HG03097 (cell line): ENCODE results near the gene ADAT2.
"Not testable (repeated sequence)": the region's sequence is repeated elsewhere in the genome, so short reads cannot be mapped to it uniquely, and the experiment has no call there.

ENCODE experiments used
- ATAC-seq: cut with Tn5 transposase; IDR thresholded peaks from one replicate; pipeline ENCODE4 v1.9.1; 2021; ENCODE audit not compliant: unreplicated experiment, low FRiP score

The ADAT2 gene

GRCh38 chr6:143450453-143451371, at the start of gene ADAT2, which contains the start of gene PEX3:
Gene ADAT2, minus strand, starts transcription at chr6:143450695. Its CDS starts 37 bp downstream, at chr6:143450658.
Gene PEX3, plus strand, starts transcription at chr6:143450805. Its CDS starts 238 bp downstream, at chr6:143451043.
- ATAC-seq, result peak; percentile 96

- ATAC-seq, result no peak
Measured at GRCh38 chr6:143498428-143498827, 47.9 kb upstream of the ADAT2 start.

GRCh38 chr6:143496974-143497373, 46.5 kb upstream of the ADAT2 start:
- no peak for ATAC-seq

GRCh38 chr6:143490775-143491174, 40.3 kb upstream of the ADAT2 start:
- no peak for ATAC-seq

GRCh38 chr6:143490244-143490643, 39.7 kb upstream of the ADAT2 start:
- no peak for ATAC-seq

GRCh38 chr6:143486752-143487151, 36.3 kb upstream of the ADAT2 start:
- no peak for ATAC-seq

GRCh38 chr6:143485967-143486366, 35.5 kb upstream of the ADAT2 start:
- no peak for ATAC-seq

GRCh38 chr6:143482593-143482992, 32.1 kb upstream of the ADAT2 start:
- no peak for ATAC-seq

- no peak for ATAC-seq
Measured at GRCh38 chr6:143478479-143479062, 28.1 kb upstream of the ADAT2 start.

GRCh38 chr6:143476545-143476944, 26.1 kb upstream of the ADAT2 start:
- ATAC-seq, result no peak

GRCh38 chr6:143471822-143472221, 21.3 kb upstream of the ADAT2 start:
- no peak for ATAC-seq

GRCh38 chr6:143468823-143469222, 18.3 kb upstream of the ADAT2 start:
- not testable (repeated sequence) for ATAC-seq

GRCh38 chr6:143468026-143468425, 17.5 kb upstream of the ADAT2 start:
- ATAC-seq, result no peak

GRCh38 chr6:143465546-143465945, 15.1 kb upstream of the ADAT2 start:
- no peak for ATAC-seq

GRCh38 chr6:143457563-143458359, 7.3 kb upstream of the ADAT2 start:
- no peak for ATAC-seq

GRCh38 chr6:143451531-143451930, 1.0 kb upstream of the ADAT2 start:
- ATAC-seq, result no peak

GRCh38 chr6:143449714-143450452, 612 bp downstream of the ADAT2 start:
- ATAC-seq, result peak; percentile 10

- no peak for ATAC-seq
Measured at GRCh38 chr6:143449082-143449713, 1.3 kb downstream of the ADAT2 start.

- not testable (repeated sequence) for ATAC-seq
Measured at GRCh38 chr6:143447865-143448264, 2.6 kb downstream of the ADAT2 start.

- no peak for ATAC-seq
Measured at GRCh38 chr6:143443096-143443495, 7.4 kb downstream of the ADAT2 start.
